HG03135 (cell line): ENCODE data around the gene JMJD4.
"Not testable (repeated sequence)": the region's sequence is repeated elsewhere in the genome, so short reads cannot be mapped to it uniquely, and the experiment has no call there.

ENCODE experiments used
- ATAC-seq: cut with Tn5 transposase; IDR thresholded peaks from one replicate; pipeline ENCODE4 v1.9.1; 2021; ENCODE audit warnings: mild to moderate bottlenecking, moderate library complexity; ENCODE audit not compliant: unreplicated experiment

JMJD4 gene

DNA sequence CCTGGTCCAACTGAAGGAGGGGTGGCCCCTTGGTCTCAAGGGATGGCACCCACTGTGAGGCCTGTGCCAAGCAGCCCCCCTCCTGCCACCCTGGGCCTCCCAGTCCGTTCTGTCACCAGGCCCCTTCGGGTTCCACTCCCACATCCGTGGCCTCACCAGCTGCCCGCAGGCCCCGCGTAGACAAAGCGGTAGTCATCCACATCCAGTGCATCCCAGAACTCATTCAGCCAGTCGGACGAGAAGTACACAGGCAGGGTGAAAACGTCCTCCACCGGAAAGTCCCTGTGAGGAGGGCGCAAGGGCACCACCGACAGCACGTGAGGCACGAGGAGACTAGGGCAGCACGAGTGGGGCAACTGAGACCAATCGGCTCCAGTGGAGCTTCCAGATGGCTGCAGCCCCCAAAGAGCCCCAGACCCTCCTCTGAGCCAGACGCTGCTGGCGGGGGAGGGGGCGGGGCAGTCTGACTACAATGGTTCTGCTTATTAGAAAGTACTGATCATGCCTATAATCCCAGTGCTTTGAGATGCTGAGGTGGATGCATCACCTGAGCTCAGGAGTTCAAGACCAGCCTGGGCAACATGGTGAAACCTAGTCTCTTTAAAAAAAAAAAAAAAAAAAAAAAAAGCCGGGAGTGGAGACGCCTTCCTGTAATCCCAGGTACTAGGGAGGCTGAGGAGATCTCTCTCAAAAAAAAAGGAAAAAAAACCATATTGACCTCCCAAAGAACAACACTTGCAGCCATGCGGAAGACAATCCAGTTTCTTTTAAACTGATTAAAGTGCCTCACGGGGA is 1.2 kb downstream of the JMJD4 start:
- ATAC-seq = no peak

DNA sequence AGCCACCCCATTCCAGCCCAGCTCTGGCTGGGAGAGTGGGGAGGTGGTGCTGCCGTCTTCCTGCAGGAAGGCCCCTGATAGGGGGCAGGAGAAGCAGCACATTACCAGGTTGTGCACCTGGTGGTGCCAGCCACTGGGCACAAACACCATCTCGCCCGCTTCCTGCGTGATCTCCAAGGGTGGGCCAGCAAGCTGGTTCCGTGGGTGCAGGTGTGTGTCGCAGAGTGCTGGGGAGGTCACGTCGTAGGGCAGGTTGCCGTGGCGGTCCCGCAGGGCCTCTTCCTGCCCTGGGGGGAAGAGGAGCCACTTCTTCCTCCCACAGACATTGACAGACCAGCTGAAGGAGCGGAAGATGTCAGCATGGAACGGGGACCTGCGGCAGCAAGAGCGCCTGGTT is 1.8 kb downstream of the JMJD4 start:
- no peak for ATAC-seq

DNA sequence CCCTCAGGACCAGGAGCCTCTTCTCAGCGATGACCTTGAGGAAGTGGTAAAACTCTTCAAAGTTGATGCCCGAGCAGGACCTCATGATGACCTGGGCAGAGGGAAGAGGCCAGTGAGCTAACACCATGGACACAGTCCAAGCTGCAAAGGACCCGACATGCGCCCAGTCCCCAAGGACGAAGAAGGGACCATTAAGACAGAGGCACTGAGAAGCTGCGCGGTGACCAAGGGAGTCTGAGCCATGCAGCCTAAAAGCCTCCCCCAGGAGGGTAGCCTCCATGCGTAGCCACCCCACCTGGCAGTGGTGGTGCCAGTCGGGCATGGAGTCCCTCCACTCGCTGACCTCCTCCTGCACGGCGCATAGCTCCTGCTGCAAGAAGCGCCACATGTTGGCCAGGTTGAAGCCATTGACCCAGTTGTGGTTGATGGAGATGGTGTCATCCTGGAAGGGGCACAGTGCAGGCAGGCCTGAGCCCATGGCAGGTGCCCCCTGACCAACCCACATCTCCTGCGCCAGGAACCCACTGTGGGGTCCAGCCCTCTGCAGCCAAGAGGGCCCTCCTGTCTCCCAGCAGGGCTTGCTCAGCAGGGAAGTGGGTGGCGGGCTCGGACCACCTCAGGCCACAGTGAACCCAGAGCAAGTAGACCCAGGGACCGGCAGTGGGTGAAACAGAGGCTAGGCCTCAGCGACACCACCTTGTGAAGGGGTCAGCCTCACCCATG is 2.4 kb downstream of the JMJD4 start:
- no peak for ATAC-seq

DNA sequence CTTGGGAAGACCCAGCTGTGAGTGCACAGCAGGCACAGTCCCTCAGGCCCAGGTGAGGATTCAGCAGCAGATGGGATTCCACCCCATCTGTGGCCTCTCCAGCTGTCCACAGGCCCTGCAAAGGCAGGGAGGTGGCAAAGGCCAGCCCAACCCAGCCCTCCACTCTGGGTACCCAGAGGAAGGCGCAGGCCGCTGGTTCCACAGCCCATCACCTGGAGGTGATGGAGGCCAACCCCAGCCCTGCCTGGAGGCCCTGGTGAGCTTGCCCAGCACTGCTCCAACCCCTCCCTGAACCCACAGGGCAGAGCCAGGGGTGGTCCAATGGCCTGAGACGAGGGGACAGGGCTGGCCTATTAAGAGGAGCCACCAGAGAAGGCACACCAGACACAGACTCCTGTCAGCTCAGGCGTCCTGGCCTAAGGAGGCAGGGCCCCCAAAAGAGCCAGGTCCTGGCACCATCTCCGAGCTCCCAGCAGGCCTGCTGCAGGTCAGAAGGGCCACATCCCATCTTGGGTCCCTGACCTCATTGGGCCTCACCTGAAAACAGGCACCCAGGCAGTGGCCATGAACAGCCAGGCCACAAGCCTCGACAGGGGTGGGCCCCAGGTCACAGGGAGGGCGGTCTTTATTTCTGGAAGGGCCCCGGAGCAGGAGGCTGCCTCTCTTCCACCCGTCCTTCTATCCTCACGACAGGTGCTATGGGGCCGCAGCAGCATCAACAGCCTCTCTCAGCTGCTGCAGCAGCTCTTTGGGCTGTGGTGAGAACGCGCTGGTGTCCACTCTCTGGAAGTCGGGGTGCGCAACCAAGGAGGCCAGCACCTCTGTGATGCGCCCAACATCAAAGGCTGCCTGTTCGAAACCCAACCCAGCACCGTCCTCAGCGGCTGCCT is 3.2 kb downstream of the JMJD4 start:
- ATAC-seq = no peak

DNA sequence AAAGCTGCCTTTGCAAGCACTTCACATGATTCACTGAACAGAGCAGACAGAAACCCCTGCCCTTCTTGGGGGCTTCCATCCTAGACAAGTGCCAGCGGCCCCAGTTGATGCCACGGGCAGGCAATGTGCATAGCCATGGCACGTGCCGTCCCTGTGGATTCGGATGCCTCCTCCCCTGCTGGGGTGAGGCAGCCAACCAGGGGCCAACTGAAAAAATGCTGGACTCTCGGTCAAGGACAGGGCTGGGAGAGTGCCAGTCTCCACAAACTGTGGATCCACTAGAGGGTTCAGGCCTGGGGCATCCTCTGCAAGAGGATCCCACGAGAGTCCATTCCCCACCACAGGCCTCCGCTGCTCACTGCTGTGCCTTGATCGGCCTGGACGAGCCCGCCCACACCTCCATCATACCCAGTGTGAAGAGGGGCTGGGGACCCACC is 3.8 kb downstream of the JMJD4 start:
- ATAC-seq = no peak

DNA sequence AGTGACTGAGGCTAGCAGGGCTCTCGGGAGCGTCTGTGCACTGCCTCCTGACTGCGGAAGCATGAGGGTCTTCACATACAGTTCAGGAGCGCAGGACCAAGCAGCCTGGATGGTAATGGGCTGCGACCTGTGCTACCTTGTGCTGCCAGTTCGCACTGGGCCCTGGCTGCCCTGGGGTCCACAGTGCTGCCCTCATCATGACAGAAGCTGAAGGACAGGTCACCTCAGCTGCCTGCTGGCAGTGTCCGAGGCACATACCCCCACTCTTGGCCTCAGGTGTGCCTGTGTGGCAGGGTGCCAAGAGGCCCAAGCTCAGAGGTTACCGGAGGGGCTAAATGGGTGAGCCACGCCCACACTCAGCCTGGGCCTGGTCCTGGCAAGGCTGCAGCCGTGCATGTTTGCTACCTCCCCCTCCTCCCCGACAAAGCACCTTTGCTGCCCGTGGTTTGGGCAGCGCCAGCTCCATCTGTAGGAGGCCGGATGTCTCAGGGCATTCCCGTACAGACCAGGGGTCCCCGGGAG is 4.4 kb downstream of the JMJD4 start:
- no peak for ATAC-seq

DNA sequence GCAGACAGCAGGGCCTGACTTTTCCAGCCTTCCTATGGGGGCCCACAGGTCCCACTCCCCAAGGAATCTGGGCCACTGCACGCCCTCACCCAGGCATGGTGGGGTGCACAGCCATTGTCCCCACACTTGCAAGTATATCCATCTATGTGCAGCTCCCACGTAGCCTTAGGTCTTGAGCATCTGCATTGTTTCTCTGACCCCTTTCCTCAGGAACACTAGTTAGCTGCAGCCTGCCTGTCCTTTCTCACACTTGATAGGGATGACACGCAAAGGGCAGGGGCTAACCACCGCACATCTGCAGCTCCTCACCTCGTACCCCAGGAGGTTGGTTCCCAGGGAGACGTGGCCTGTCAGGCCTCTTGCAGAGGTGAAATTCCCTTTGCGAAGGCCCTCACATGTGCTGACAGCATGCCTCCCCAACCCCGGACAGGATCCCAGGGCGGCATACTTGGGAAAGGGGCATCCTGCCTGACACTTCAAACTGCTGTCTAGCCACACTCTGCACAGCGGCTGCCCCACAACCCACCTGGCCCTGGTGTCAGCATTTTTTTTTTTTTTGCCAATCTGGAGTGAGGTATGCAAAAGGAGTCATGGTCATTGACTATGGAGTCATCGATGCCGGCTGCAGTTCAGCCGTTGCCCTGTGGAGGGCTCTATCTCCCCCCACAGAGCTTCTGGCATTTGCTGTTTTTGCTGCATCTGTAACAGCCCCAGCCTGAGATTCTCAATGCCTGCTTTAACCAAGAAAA is 5.0 kb downstream of the JMJD4 start:
- ATAC-seq = no peak

DNA sequence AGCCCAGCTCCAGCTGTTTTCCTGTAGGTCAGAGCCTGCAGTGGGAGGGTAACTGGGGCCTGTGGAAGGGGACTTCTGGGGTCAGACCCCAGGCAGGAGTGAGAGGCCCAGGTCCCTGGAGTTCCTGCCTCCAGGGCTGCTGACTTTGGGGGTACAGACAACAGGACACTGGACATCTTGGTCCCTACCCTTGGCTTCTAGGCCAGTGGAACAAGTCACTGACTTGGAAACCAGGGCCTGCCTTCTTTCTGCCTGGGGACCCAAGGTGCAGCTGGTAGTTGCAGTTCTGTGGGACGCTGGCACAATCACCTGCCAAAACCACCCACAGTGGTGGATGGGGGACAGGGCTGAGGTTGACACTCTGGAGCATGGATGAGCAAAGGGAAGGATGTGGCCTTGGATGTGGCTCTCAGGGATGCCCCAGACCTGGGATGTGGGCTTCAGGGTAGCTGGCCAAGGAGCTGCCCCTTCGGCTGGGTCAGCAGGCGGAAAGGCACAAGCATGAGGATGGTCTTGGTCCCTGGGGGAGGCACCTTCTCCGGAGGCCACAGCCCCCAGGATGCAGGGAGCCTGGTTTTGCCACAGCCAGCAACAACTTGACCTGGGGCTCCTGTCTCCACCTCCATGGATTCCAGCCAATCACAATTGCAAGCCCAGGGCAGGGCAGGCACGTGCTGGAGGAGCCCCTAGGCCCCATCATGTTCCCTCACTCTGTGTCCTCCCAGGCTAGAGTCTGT is 5.8 kb downstream of the JMJD4 start:
- ATAC-seq = no peak

DNA sequence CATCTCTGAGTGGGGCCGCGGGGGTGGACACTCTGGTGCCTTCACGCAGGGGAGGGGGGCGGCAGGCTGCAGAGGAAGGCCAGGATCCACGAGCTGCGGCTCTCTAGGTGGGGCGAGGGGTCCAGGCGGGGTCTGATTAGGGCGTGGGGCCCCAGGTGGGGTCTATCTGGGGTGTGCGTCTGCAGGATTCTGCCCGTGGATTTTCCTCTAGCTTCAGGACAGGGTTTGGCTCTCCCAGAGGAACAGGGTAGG is 6.3 kb downstream of the JMJD4 start:
- ATAC-seq = no peak

DNA sequence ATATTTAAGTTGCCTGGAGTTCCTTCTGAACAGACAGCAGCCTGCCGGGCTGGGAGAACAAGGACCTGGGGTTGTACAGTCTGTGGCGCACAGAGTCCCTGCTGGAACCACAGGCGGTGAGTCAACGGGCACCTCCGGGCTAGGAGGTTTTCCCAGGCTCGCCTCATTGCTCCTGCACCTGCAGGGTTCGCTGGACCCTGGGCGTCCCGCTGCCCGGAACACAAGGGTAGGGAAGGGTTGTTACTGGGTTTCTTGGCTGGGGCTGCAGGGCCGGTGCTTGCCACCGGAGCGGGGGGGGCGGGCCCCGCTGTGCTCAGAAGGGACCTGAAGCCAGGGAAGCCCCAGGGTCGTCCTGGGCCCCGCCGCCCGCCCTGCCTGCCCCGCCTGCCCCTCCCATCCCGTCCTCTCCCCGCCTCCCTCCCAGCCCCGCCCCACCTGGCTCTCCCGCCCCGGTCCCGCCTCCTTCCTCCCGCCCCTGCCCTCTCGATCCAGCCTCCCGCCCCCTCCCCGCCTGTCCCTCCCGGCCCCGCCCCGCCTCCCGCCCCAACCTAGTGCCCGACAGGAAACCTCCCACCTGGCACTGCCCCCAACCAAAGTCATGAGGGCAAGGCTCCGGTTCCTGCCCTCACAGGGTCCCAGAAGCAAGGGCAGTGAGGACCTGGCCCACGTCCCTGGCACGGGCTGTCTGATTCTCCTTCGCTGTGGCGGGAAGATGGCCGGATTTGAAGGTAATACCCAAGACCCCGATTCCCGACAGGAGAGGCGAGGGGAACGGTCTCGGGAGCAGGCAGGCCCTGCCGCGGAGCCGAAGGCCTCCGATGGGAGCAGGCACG is 6.8 kb downstream of the JMJD4 start:
- ATAC-seq = no peak

DNA sequence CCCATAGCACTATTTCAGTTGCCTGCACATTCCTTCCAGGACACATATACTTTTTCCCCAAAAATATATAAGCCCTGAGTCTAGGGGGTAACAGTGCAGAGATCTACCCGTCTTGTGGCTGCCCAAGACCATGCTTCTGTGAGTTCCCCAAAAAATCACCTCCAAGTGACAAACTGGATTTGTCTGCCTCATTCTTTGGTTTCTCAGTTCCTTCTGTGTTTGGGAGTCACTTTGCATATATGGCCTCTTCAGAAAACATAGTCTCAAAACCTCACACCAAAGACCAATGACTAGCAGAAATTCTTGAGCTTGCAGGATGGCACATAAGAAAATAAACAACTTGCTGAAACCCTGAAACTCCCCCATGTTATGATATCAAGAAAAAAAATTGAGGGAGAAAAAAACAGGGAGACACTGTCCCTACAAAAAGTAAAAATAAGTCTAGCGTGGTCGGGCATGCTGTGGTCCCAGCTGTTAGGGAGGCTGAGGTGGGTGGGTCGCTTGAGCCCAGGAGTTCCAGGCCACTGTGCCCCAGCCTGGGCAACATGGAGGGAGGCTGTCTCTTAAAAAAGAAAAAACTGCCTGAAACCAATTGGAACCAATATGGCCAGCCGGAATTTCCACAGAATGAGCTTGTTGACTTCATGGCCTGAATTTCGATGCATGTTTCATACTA is 8.0 kb downstream of the JMJD4 start:
- ATAC-seq = no peak

DNA sequence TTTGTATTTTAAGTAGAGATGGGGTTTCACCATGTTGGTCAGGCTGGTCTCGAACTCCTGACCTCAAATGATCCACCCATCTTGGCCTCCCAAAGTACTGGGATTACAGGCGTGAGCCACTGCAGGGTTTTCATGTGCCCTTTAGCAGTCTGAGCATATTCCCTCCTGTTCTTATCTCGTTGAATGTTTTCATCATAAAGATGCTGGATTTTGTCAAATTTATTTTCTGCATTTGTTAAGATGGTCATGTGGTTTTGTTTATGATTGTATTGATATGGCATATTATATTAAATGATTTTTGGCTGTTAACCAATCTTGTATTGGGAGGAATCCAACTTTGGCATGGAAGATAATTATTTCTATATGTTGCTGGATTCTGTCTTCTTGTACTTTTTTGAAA is 8.8 kb downstream of the JMJD4 start:
- no peak for ATAC-seq

DNA sequence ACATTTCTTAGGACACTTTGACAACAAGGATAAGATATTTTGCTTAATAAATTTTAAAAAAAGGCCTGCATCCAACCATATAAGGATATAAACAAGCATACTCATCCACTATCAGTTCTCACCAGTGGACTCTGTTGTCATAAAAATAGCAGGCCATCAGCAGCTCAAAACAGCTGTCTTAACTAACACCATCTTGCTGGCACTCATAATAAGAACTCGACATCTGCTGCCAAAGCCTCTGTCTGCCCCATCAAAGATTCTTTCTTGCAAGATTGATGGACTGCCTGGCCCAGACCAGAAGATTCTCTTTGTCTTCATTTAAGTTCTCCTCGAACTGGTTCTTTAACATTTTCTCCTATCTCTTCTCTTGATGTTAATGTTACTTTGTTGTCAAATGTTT is 10.1 kb downstream of the JMJD4 start:
- ATAC-seq = no peak

DNA sequence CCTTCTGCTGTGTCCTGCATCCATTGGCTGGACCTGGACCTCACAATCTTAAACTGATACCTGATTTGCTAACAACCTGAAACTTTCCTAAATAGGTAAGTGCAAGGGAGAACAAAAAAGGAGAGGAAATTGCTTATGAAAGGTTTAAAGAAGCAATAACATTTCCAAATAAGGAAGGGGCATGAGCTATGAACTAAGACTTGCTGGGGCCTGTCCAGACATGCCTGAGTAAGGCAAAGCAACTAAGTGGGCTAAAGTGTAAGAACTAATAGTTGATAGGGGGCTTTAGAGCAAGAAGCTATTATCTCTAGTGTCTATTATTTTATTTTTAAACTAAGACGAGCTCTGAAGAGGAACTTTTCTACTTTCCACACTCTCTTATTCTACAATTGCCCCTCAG is 11.6 kb downstream of the JMJD4 start:
- no peak for ATAC-seq

DNA sequence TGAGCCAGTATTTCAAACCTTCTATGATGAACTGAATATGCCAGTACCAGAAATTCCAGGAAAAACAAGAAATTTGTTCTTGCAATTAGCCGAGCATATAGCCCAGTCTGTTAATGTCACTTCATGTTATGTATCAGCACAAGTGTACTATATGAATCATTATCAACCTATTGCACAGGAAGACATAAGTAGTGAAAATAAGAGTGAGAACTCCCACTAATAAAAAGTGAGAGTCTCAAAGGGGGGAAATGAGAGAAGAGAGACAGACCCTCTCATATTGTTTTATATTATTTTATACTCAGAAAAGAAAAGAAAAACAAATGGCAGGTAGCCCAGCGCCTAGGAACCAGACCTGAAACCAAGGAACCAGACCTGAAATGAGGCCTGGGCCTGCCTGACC is 16.2 kb downstream of the JMJD4 start:
- ATAC-seq = no peak

DNA sequence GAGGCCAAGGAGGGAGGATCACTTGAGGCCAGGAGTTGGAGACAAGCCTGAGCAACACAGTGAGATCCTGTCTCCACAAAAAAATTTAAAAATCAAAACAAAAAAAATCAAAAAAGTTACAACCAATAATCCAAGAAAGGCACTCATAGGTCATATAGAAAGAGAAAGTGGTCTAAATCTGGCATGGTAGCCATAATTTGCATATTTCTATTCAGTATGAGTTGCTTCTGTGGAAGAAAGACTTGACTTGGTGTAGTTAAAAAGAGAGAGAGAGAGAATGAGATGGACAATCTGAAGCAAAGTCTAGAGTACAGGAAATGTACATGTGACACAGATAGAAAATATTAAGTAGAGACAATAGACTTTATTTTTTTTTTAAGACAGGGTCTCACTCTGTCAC is 22.5 kb downstream of the JMJD4 start:
- no peak for ATAC-seq

DNA sequence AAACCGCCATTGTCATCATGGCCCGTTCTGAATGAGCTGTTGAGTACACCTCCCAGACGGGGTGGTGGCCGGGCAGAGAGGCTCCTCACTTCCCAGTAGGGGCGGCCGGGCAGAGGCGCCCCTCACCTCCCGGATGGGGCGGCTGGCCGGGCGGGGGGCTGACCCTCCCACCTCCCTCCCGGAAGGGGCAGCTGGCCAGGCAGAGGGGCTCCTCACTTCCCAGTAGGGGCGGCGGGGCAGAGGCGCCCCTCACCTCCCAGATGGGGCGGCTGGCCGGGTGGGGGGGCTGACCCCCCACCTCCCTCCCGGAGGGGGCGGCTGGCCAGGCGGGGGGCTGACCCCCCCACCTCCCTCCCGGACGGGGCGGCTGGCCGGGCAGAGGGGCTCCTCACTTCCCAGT is 24.6 kb downstream of the JMJD4 start:
- ATAC-seq = not testable (repeated sequence)

DNA sequence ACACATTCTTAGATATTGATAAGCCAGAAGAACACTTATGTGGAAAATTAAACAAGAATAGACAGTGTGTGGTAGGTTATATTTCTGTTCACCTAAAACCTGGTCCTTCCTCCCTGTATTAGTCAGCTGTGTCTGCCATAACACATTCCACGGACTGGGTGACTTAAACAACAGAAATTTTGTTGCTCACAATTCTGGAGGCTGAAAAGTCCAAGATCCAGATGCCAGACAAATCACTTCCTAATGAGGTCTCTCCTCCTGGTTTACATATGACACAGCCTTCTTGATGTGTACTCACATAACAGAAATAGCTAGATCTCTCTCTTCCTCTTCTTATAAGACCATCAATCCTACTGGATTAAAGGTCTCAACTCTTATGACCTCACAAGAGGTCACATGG is 25.7 kb downstream of the JMJD4 start:
- no peak for ATAC-seq

DNA sequence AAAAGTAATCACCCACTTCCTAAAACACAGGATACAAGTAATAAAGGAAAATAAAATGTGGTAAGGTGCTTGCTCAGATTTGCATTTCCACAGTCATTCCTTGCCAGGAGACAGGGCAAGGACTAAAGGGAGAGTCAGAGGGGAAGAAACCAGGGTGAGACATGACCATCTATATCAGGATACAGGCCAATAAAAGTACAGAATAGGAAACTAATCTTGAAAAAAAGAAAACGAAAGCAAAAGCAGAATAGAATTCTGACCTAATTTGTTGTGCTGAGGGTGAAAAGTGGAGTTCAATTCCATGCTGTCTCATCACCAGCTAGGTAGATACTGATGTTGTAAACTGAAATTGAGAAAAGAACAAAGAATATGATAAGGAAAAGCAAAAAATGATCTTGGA is 27.3 kb downstream of the JMJD4 start:
- ATAC-seq = no peak
